Dermis microvascular lymphatic vessel endothelial cell (primary cell): ENCODE measurements around the gene MYPN. TPM values are rescaled to one million over a fixed set of nuclear protein-coding genes. Genes with fewer than 3 reads are reported as not detected.
"Not testable (repeated sequence)": the region's sequence is repeated elsewhere in the genome, so short reads cannot be mapped to it uniquely, and the experiment has no call there.

Source experiments
- DNase-seq, 2 donors: peaks; one replicate each; pipeline versions ENCODE4 v3.0.0 to v3.0.0-alpha.2; 2010; ENCODE audit warnings: low read depth in 2 of 2
- total RNA-seq: library from RNA; depleted of rRNA; stranded (reverse); fragments of >200 nt; gene quantifications from 2 replicates; pipeline ENCODE4 v1.2.1, GENCODE V29; 2014

MYPN gene
- total RNA-seq, 1 donor from 2014 or later, result under 0.01 TPM

DNA sequence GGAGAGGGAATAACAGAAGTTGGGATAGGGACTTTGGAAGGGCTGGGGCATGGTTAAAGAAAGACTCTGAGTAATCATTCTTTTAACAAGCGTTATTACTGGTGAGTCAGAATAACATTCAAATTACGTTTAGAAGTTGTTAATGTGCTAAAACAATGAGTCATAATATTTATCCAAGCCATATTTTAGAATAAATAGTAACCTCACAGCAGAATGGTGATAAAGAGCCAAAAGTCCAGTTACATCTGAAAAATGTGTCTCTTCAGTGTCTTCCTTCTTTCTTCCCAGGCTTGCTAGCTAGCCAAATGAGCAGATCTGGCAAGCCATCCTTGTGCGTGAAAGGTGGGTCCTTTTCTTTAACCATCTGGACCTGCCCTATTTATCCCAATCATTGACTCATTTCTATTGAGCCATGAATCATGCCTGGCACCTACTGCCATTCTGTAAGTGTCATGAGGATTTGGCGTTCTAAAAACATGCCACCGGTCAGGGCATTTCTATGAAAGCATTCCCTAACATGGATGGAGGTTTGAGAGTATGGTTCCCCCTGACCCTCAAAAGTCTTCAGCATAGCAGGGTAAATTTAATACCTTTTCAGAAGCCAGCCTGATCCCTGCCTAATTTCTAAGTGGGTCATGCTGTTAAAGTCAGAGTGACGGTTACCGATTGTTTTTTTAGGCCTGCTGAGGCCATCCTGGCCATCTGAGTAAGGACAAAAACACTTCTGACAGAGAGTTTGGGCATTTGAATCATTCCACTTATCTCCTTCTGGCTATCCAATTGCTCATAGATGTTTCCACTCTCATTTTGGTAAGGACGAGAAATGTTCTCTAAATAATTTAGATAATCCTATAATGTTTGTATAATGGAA is 26.9 kb downstream of the MYPN start:
- DNase-seq, result peak; percentile 14 to 86

DNA sequence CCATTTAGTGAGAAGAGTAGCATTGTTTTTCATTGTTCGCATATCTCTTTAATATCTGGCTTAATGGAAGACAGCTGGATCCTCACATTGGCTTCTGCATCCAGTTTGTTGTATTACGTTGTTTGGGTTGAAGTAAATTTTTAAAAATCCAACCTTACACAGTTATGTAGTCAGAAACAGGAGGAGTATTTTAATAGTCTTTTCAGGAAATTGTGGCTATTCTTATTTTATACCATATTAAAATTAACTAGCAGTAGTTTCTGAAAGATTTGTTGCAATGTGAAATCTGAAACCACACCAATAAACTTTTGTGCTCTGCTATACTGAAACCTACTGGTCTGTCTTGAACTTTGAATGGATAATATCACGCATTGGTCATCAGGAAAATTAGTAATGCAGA is 27.9 kb downstream of the MYPN start:
- DNase-seq, result no peak

DNA sequence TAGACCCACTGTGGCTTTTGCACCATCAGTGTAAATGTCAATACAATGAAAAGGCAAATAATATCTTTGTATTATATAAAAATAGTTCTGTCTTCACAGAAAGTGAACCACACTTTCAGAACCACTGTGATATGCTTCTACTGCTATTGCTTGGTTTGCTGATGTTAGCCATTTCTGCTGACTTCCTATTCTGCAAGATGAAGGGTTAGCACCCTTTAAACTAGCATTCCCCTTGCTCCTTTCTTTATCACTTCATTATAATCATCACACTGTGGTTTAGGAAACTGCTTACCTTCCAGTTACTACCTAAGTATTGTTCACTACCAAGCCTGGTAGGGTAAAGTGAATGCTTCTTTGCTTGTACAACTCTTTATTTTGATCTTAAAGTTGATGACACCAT is 29.2 kb downstream of the MYPN start:
- no peak for DNase-seq

DNA sequence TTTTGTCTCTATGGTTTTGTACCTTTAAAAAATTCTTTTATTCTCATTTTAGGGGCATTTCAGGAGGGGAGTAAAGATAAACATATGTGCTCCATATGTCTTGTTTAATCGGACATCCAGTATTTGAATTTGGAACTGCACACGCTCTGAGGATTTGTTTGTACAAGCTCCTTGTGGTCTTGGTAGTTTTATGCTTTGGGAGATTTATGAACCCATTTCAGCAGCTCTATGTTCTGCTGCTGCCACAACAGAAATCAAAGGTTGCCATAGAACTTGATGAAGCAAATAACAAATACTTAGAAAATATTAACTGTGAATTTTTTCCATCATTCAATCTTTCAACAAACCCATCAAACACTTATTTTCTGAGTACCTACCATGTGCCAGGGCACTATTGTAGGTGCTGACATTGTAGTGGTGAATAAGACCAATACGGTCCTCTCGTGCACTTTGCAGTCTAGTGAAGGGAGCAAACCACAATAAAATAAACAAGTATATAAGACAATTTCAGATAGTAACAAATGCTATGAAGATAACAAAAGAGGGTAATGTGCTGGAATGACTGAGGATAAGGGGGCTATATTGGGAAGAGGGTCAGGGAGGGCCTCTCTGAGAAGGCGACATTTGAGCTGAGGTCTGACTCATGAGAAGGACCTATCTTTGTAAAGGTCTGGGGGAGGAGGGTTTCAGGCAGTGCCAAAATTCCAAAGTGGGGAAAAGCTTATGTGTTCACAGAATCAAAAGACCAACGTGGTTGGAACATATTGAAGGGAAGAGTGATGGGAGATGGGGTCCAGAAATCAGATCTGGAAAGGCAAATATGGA is 30.4 kb downstream of the MYPN start:
- DNase-seq, result no peak

DNA sequence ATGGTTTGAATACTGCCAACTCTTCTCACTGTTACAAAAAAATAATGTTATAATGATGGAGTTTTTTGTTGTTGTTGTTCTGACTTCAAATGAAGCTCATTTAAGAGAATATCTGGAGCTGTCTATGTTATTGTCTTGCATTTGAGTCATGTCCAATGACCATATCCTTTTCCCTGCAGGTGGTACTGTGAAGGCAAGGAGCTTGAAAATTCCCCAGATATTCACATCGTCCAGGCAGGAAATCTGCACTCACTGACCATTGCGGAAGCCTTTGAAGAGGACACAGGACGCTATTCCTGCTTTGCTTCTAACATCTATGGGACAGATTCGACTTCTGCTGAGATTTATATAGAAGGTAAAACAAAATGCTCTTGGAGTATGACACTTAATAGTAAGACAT is 33.5 kb downstream of the MYPN start:
- peak in 1 of 2 donors; percentile 70 for DNase-seq

DNA sequence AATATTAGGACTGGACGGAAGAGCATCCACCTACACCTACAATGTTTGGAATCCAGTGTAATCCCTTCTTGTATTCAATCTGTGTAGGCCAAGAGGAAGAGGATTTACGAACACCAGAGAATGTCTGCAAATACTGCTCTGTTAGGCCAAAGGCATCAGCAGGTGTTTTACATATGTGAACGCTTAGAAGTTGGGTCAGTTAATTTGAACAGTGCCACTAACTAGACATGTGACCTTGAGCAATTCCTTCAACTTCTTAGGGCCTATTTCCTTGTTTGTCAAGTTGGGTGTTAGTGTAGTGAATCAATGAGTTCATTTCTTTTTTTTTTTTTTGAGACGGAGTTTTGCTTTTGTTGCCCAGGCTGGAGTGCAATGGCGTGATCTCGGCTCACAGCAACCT is 35.4 kb downstream of the MYPN start:
- no peak for DNase-seq

- no peak for DNase-seq
Observed at GRCh38 chr10:68145705-68146104, 36.4 kb downstream of the MYPN start.

GRCh38 chr10:68146133-68146532 is 36.8 kb downstream of the MYPN start:
- no peak for DNase-seq

DNA sequence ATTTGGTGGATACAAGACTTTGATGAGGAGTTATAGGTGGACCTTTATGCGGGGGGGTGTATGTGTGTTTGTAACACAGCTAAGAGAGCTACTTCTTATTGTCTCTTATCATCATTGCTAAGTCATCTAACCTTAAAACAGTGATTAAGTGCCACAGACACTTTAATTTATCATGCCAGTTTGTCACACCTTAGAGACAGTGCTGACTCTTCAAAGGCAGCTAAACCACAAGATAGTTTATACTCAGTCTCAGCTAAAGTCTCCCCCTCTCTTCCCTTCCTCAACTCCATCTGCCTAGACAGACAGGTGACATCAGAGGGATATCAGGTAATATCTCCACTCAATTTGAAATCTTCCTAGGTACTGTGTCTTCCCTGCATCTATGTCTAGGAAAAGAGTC is 42.2 kb downstream of the MYPN start:
- no peak for DNase-seq

GRCh38 chr10:68153473-68154210 is 44.4 kb downstream of the MYPN start:
- DNase-seq, result peak; percentile 78 to 89

GRCh38 chr10:68154211-68154497 is 44.9 kb downstream of the MYPN start:
- peak in 1 of 2 donors; percentile 21 for DNase-seq

GRCh38 chr10:68155615-68156210 is 46.4 kb downstream of the MYPN start:
- DNase-seq, result no peak

- peak; percentile 48 to 77 for DNase-seq
Observed at GRCh38 chr10:68156373-68157185, 47.3 kb downstream of the MYPN start.

GRCh38 chr10:68157522-68157921 is 48.2 kb downstream of the MYPN start:
- DNase-seq, result not testable (repeated sequence)

DNA sequence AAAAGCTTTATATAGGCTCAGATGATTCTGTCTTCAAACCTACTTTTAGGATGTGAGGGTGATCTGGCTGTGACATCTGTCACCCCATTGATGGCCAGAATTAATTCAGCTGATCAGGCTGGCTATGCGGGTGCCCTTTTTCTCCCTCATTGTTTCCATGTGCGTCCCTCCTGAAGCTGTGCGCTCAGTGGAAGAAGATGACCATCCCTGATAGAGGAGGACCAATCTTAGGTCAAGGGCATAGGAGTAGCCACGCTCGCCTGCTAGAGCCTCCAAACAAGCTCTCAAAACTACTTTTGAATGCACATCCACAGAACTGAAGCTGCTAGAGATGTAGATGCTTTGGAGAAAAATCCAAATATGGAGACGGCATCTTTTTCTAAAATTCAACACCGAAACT is 48.7 kb downstream of the MYPN start:
- DNase-seq, result no peak

- DNase-seq, result no peak
Observed at GRCh38 chr10:68163735-68164134, 54.4 kb downstream of the MYPN start.

- no peak for DNase-seq
Observed at GRCh38 chr10:68165643-68166042, 56.4 kb downstream of the MYPN start.

DNA sequence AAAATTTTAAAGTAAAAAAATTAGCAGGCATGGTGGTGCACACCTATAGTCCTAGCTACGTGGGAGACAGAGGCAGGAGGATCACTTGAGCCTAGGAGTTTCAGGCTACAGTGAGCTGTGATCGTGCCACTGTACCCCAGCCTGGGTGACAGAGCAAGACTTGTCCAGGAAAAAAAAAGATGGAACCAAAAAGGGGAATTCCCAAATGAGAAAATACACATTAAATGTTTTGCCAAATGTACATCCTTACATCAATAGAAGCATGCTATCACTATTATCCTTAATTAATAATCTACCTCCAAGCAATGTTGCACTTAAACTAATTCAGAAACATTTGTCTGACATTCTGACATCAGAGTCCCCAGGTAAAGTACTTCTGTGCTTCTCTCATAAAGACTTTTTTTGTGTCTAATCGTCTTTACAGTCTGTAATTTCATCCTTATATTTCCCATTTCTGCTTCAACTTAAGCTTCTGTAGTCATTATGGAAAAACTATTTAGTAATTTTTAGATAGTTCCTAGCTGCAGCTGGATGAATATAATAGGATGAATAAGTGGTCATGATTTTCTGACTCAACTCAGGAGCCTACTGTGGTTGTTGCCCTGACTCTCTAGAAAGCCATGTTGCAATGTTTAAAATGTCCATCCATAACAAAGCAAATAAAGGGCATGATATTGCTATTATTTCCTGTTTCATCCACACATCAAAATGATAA is 57.7 kb downstream of the MYPN start:
- DNase-seq, result no peak

DNA sequence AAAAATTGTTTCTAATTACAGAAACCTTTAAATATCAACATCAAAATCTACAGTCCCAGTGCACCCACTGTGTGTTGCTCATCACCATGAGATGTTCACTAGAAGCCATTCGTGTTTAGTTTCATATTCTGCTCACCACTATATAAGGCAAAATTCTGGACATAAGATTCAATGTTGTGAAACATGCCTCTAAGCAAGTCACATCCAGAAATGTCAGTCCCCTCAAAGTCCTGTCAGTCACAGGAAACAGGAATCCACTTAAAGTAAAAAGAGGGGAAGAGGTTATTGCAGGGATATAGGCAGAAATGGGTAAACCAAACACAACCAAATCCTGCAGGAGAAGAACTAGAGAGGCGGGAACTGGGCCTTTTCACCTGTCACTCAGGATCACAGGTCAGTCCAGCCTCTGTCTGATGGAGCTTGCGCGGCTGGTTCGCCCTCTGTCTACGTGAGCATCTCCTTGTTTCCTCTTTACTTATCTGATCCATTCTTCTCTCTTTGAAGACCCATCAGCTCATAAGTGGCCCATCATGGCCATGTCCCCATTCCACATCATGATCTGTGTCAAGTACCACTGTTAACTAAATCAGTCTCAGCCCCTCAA is 58.4 kb downstream of the MYPN start:
- no peak for DNase-seq
